ENCODE measurements around the gene MYO18A. TPM values are rescaled to one million over a fixed set of nuclear protein-coding genes. Genes with fewer than 3 reads are reported as not detected.

MYO18A gene
- total RNA-seq, 1 experiment from 2014 or later, result 24.0 TPM

GRCh38 chr17:29197516-29198272 lies 17.5 kb upstream of the MYO18A start:
- POLR2A ChIA-PET, result no interaction called here
- Mint-ChIP-seq H3K9me3 (ENCODE audit: unreplicated experiment) (no peaks in the 10 kb centered on the region), H3K36me3 (ENCODE audit: insufficient read depth, unreplicated experiment) (no peaks in the 10 kb centered on the region), H3K4me3 (ENCODE audit: unreplicated experiment) (no peak overlapping the region), H3K27me3 (ENCODE audit: insufficient read depth, unreplicated experiment) (no peaks in the 10 kb centered on the region), H3K4me1 (ENCODE audit: insufficient read depth, unreplicated experiment) (no peaks in the 10 kb centered on the region), H3K27ac (ENCODE audit: low read depth, unreplicated experiment) (no peak overlapping the region)
- BruUV-seq (replicated peaks), result no TSS peak
- intact Hi-C loops (cut with micrococcal nuclease), result no loop called here
- TF ChIP-seq CTCF (IDR thresholded peaks at IDR 0.05; ENCODE audit: unreplicated experiment), result no peak
- DNase-seq (ENCODE audit: unreplicated experiment), result no peak
- CTCF ChIA-PET, result interaction anchor here (0.7 to 1.9 kb wide), 7 partner anchors 7 to 74 kb away, joined by 3 to 7 read pairs (median 5); no protein-coding TSS in a partner anchor

- intact Hi-C loops (cut with micrococcal nuclease), result no loop called here
- no peak overlapping the region for H3K27ac Mint-ChIP-seq (ENCODE audit: low read depth, unreplicated experiment)
- H3K4me1 Mint-ChIP-seq (ENCODE audit: insufficient read depth, unreplicated experiment), result no peaks in the 10 kb centered on the region
- no peak overlapping the region for H3K4me3 Mint-ChIP-seq (ENCODE audit: unreplicated experiment)
- no peaks in the 10 kb centered on the region for H3K36me3 Mint-ChIP-seq (ENCODE audit: insufficient read depth, unreplicated experiment)
- H3K27me3 Mint-ChIP-seq (ENCODE audit: insufficient read depth, unreplicated experiment), result no peaks in the 10 kb centered on the region
- no TSS peak for BruUV-seq (replicated peaks)
- no peaks in the 10 kb centered on the region for H3K9me3 Mint-ChIP-seq (ENCODE audit: unreplicated experiment)
- ChIA-PET POLR2A (no interaction called here), CTCF (interaction anchor here (0.9 to 1.9 kb wide), 3 partner anchors 8 to 48 kb away, joined by 3 to 6 read pairs (median 4); no protein-coding TSS in a partner anchor)
- no peak for TF ChIP-seq CTCF (IDR thresholded peaks at IDR 0.05; ENCODE audit: unreplicated experiment)
- DNase-seq (ENCODE audit: unreplicated experiment), result no peak
Observed at GRCh38 chr17:29196769-29197515, 16.7 kb upstream of the MYO18A start.

DNA sequence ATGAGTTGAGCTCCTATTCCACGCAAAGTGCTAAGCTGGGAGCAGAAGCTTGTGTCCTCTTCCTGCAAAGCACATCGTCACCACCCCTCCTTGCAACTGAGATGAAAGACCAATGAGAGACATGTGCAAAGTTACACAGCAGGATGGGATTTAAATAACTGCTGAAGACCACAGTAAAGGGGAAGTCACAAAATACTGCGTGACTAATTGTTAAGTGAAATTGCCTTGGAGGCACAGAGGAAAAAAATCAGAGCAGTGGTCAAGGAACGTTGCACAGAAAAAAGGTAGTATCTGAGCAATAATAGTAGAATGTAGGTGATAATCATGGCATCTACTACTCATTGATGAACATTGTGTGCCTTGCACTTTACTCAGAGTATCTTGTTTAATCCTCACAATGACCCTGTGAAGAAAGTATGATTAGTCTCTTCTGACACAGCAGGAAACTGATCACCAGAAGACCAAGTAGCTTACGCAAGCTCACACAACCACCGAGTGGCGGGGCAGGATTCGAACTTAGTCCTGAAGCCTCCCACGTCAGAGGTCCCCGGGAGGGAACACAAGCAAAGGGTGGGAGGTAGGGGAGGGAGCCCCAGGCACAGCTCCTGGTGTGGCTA lies 15.4 kb upstream of the MYO18A start:
- Mint-ChIP-seq H3K9me3 (ENCODE audit: unreplicated experiment) (no peaks in the 10 kb centered on the region), H3K27ac (ENCODE audit: low read depth, unreplicated experiment) (no peak overlapping the region), H3K27me3 (ENCODE audit: insufficient read depth, unreplicated experiment) (no peaks in the 10 kb centered on the region), H3K4me3 (ENCODE audit: unreplicated experiment) (no peak overlapping the region), H3K4me1 (ENCODE audit: insufficient read depth, unreplicated experiment) (no peaks in the 10 kb centered on the region), H3K36me3 (ENCODE audit: insufficient read depth, unreplicated experiment) (no peaks in the 10 kb centered on the region)
- no peak for TF ChIP-seq CTCF (IDR thresholded peaks at IDR 0.05; ENCODE audit: unreplicated experiment)
- ChIA-PET POLR2A (interaction anchor here (0.7 kb wide), 1 partner anchor 11 kb away, joined by 4 read pairs; no protein-coding TSS in a partner anchor), CTCF (interaction anchor here (1.0 to 1.9 kb wide), 5 partner anchors 15 to 78 kb away, joined by 3 to 7 read pairs (median 5); partner anchors contain the start of gene MYO18A)
- BruUV-seq (replicated peaks), result no TSS peak
- DNase-seq (ENCODE audit: unreplicated experiment), result no peak
- intact Hi-C loops (cut with micrococcal nuclease), result no loop called here

DNA sequence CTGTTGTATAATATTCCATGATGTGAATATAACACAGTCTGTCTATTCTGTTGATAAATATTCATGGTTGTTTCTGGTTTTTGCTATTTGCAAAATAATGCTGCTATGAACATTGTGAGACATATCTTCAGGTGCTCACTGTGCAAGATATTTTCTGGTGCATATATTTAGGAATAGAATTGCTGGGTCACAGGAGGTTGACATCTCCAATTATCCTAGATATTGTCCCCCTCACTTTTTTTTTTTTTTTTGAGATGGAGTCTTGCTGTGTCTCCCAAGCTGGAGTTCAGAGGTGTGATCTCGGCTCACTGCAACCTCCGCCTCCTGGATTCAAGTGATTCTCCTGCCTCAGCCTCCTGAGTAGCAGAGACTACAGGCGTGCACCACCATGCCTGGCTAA lies 14.5 kb upstream of the MYO18A start:
- BruUV-seq (replicated peaks), result no TSS peak
- Mint-ChIP-seq H3K27ac (ENCODE audit: low read depth, unreplicated experiment) (no peak overlapping the region), H3K36me3 (ENCODE audit: insufficient read depth, unreplicated experiment) (no peaks in the 10 kb centered on the region), H3K27me3 (ENCODE audit: insufficient read depth, unreplicated experiment) (no peaks in the 10 kb centered on the region), H3K4me1 (ENCODE audit: insufficient read depth, unreplicated experiment) (no peaks in the 10 kb centered on the region), H3K4me3 (ENCODE audit: unreplicated experiment) (no peak overlapping the region), H3K9me3 (ENCODE audit: unreplicated experiment) (no peaks in the 10 kb centered on the region)
- intact Hi-C loops (cut with micrococcal nuclease), result no loop called here
- no peak for DNase-seq (ENCODE audit: unreplicated experiment)
- POLR2A ChIA-PET, result interaction anchor here (0.6 to 1.3 kb wide), 3 partner anchors 14 to 20 kb away, joined by 3 read pairs; partner anchors contain the start of gene MYO18A
- CTCF ChIA-PET, result interaction anchor here (0.6 to 1.8 kb wide), 6 partner anchors 14 to 227 kb away, joined by 3 to 7 read pairs (median 4); partner anchors contain the start of gene MYO18A
- TF ChIP-seq CTCF (IDR thresholded peaks at IDR 0.05; ENCODE audit: unreplicated experiment), result no peak

Measured in MCF 10A (cell line).